NCI-H446 (cell line): ENCODE data around the gene YPEL5.

Experiments
- DNase-seq, 2 experiments: peaks; one replicate each; lab custom pipeline; 2025; lab: John Stamatoyannopoulos, UW

The YPEL5 gene

GRCh38 chr2:30165050-30165520 lies 18.3 kb downstream of the YPEL5 start:
- DNase-seq: peak; percentile 72 to 85

- DNase-seq: no peak
Observed at GRCh38 chr2:30165617-30166016, 18.8 kb downstream of the YPEL5 start.

- no peak for DNase-seq
Observed at GRCh38 chr2:30172627-30173026, 25.8 kb downstream of the YPEL5 start.

GRCh38 chr2:30177440-30177839 lies 30.6 kb downstream of the YPEL5 start:
- DNase-seq: no peak

GRCh38 chr2:30177956-30178355 lies 31.1 kb downstream of the YPEL5 start:
- DNase-seq: no peak

- no peak for DNase-seq
Observed at GRCh38 chr2:30178618-30179434, 32.0 kb downstream of the YPEL5 start.

GRCh38 chr2:30179536-30179935 lies 32.7 kb downstream of the YPEL5 start:
- DNase-seq: no peak

GRCh38 chr2:30180226-30180625 lies 33.4 kb downstream of the YPEL5 start:
- no peak for DNase-seq

GRCh38 chr2:30181176-30181575 lies 34.4 kb downstream of the YPEL5 start:
- DNase-seq: no peak

- DNase-seq: no peak
Observed at GRCh38 chr2:30184035-30184434, 37.2 kb downstream of the YPEL5 start.

GRCh38 chr2:30185178-30185577 lies 38.4 kb downstream of the YPEL5 start:
- DNase-seq: no peak

GRCh38 chr2:30188292-30188691 lies 41.5 kb downstream of the YPEL5 start:
- DNase-seq: no peak

GRCh38 chr2:30190637-30191036 lies 43.8 kb downstream of the YPEL5 start:
- no peak for DNase-seq

- no peak for DNase-seq
Observed at GRCh38 chr2:30191107-30191506, 44.3 kb downstream of the YPEL5 start.

GRCh38 chr2:30191819-30192271 lies 45.0 kb downstream of the YPEL5 start:
- no peak for DNase-seq

GRCh38 chr2:30192314-30192713 lies 45.5 kb downstream of the YPEL5 start:
- DNase-seq: no peak

- no peak for DNase-seq
Observed at GRCh38 chr2:30193104-30193681, 46.4 kb downstream of the YPEL5 start.

- DNase-seq: no peak
Observed at GRCh38 chr2:30194421-30194820, 47.6 kb downstream of the YPEL5 start.

GRCh38 chr2:30195016-30195415 lies 48.2 kb downstream of the YPEL5 start:
- no peak for DNase-seq

GRCh38 chr2:30197570-30198192 lies 50.9 kb downstream of the YPEL5 start:
- no peak for DNase-seq

GRCh38 chr2:30201990-30202389 lies 55.2 kb downstream of the YPEL5 start:
- DNase-seq: no peak

- DNase-seq: no peak
Observed at GRCh38 chr2:30203156-30203555, 56.3 kb downstream of the YPEL5 start.

GRCh38 chr2:30204281-30204680 lies 57.5 kb downstream of the YPEL5 start:
- DNase-seq: no peak
